ENCODE data around the gene SLC47A2. TPM values are rescaled to one million over a fixed set of nuclear protein-coding genes. Genes with fewer than 3 reads are reported as not detected.
A peak's percentile ranks its signal among the peaks of the same experiment; 100 is the strongest.

SLC47A2 gene
- total RNA-seq, 2 experiments from 2014 or later: not detected

DNA sequence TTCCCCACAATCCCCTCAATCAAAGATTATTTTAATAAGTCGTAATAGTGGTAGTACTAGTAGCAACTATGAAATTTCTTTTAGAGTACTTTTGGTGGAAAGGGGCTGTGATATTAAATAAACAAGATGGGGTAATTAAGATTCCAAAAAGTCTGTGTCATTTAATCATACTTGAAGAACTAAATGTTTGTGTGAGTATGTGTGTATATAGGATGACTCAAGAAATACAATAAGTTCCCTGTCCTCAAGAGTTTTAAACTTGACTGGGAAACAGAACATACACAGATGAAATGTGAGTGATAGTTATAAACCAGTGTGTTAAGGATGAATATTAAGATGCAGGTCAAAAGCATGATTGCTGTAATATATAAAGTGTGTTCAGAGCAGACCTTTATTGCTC lies 65.6 kb downstream of the SLC47A2 start:
- POLR2A ChIA-PET: no interaction called here
- peaks cover 35% of the 10 kb centered on the region for H3K4me1 Mint-ChIP-seq (ENCODE audit: low read depth)
- CTCF ChIA-PET: interaction anchor here (0.6 kb wide), 1 partner anchor 94 kb away, joined by 3 read pairs; no protein-coding TSS in a partner anchor
- no peaks in the 10 kb centered on the region for H3K9me3 Mint-ChIP-seq
- no peak for DNase-seq
- no peaks in the 10 kb centered on the region for H3K27me3 Mint-ChIP-seq
- intact Hi-C loops (cut with micrococcal nuclease): no loop called here
- no peak overlapping the region for H3K27ac Mint-ChIP-seq
- H3K4me3 Mint-ChIP-seq: no peak overlapping the region
- H3K36me3 Mint-ChIP-seq: peaks cover 10% of the 10 kb centered on the region

DNA sequence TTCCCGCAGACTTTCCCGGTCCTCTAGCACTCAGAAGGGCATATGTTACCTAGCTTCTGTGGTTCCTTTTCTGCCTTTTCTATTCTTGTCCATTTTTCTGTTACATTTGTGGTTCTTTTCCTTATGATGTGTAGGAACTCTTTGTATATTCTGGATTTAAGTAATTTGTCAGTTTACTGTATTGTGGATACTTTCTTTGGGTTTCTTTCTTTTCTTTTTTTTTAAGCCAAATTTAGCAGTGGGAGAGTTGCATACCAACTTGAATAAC lies 67.2 kb downstream of the SLC47A2 start:
- H3K9me3 Mint-ChIP-seq: no peaks in the 10 kb centered on the region
- H3K4me1 Mint-ChIP-seq (ENCODE audit: low read depth): peaks cover 36% of the 10 kb centered on the region
- H3K27me3 Mint-ChIP-seq: no peaks in the 10 kb centered on the region
- H3K27ac Mint-ChIP-seq: no peak overlapping the region
- intact Hi-C loops (cut with micrococcal nuclease): loop anchor here (1.0 to 5.0 kb wide), 4 partner anchors 75 to 272 kb away; partner anchors contain the start of gene MAPK7
- ChIA-PET CTCF (interaction anchor here (1.1 to 6.0 kb wide), 6 partner anchors 11 to 137 kb away, joined by 3 to 50 read pairs (median 26); no protein-coding TSS in a partner anchor), POLR2A (interaction anchor here (1.0 to 1.7 kb wide), 3 partner anchors 12 to 115 kb away, joined by 3 to 4 read pairs (median 4); partner anchors contain the start of gene SLC47A1)
- no peak for DNase-seq
- H3K36me3 Mint-ChIP-seq: peaks cover 9% of the 10 kb centered on the region
- peak overlapping the region; percentile 91 for H3K4me3 Mint-ChIP-seq

DNA sequence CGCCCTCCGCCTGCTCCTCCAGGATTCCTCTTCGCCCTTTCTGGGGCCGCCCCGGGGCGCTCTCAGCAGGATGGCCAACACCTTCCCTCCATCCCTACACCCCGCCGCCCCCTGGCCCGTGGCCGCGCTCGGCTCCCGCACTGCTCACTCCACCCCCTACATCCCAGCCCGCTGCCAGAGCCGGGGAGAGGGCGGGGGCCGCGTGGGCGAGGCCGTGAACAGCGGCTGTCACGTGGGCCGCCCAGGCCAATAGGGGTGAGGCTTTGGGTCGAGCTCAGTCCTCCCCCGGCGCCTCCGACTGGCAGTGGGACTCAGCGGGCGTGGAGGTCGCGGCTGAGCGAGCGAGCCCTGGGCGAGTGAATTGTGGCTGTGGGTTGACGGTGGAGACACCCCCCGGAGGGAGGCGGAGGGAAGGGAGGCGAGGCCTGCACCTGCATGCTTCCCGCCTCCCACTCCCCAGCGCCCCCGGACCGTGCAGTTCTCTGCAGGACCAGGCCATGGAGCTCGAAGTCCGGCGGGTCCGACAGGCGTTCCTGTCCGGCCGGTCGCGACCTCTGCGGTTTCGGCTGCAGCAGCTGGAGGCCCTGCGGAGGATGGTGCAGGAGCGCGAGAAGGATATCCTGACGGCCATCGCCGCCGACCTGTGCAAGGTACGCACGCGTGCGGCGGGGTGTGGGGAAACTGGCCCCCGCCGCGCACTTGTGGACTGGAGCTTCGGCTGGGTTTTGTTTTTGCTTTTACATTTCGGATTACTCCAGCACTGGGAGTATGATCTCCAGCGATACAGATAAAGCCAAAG lies 67.7 kb downstream of the SLC47A2 start, which contains the start of gene ALDH3A2:
TSS of gene ALDH3A2 (plus strand) at position 277 of the 799 bp plus-strand sequence. CDS start at position 498, 221 bp downstream.
- peak; percentile 97 for DNase-seq
- POLR2A ChIA-PET: interaction anchor here (1.0 to 1.7 kb wide), 6 partner anchors 13 to 286 kb away, joined by 3 to 4 read pairs (median 3); partner anchors contain the start of genes B9D1 and SLC47A1
- no peaks in the 10 kb centered on the region for H3K9me3 Mint-ChIP-seq
- peaks cover 5% of the 10 kb centered on the region for H3K36me3 Mint-ChIP-seq
- peak within 1 kb of the TSS; percentile 86 for H3K27ac Mint-ChIP-seq
- peak within 1 kb of the TSS; percentile 91 for H3K4me3 Mint-ChIP-seq
- intact Hi-C loops (cut with micrococcal nuclease): loop anchor here (1.0 to 5.0 kb wide), 4 partner anchors 76 to 271 kb away; partner anchors contain the start of gene MAPK7
- CTCF ChIA-PET: interaction anchor here (1.1 to 6.0 kb wide), 10 partner anchors 8 to 286 kb away, joined by 3 to 50 read pairs (median 14); partner anchors contain the start of gene B9D1
- H3K4me1 Mint-ChIP-seq (ENCODE audit: low read depth): peaks cover 36% of the 10 kb centered on the region
- no peaks in the 10 kb centered on the region for H3K27me3 Mint-ChIP-seq

DNA sequence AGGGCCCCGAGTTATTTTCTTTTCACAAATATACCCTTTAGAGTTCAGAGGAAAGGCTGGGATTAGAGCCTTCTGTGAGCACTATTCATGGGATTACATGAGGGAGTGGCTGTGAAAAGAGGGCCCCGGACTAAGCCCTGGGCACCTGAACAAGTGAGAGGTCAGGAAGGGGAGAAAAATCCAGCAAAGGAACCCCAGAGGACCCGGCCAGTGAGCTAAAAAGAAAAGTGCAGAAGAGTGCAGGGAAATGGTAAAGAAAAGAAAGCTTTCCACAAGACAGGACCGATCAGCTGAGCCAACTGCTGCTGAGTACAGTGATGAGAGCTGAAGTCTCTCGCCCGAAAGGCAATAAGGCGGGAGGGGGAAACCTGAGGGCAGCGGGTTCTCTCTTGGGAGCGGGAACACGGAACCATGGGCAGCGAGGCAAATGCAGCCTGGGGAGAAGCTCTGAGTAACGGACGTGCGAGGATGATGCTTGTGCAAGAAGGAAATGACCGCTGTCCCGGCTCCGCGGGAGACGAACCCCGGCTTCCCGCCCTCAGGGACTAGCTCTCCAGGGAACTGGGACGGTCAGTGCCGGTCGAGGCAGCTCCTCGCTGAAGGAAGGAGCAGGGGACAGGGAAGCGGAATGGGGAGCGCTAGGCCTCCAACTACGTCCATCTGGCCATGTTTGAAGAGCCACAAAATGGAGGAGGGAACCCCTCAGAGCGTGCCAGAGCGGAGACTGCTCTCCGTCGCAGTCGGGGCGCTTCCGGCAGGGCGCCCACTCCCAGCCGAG lies 68.5 kb downstream of the SLC47A2 start:
- H3K27me3 Mint-ChIP-seq: no peaks in the 10 kb centered on the region
- peak; percentile 59 for DNase-seq
- peak overlapping the region; percentile 91 for H3K4me3 Mint-ChIP-seq
- intact Hi-C loops (cut with micrococcal nuclease): loop anchor here (2.0 to 5.0 kb wide), 4 partner anchors 119 to 271 kb away; partner anchors contain the start of gene MAPK7
- ChIA-PET CTCF (interaction anchor here (1.3 to 6.0 kb wide), 9 partner anchors 9 to 285 kb away, joined by 3 to 50 read pairs (median 14); partner anchors contain the start of gene B9D1), POLR2A (interaction anchor here (0.6 to 1.7 kb wide), 7 partner anchors 14 to 285 kb away, joined by 3 to 4 read pairs (median 3); partner anchors contain the start of genes B9D1 and SLC47A1)
- peak overlapping the region; percentile 86 for H3K27ac Mint-ChIP-seq
- no peaks in the 10 kb centered on the region for H3K9me3 Mint-ChIP-seq
- peaks cover 36% of the 10 kb centered on the region for H3K4me1 Mint-ChIP-seq (ENCODE audit: low read depth)
- no peaks in the 10 kb centered on the region for H3K36me3 Mint-ChIP-seq

DNA sequence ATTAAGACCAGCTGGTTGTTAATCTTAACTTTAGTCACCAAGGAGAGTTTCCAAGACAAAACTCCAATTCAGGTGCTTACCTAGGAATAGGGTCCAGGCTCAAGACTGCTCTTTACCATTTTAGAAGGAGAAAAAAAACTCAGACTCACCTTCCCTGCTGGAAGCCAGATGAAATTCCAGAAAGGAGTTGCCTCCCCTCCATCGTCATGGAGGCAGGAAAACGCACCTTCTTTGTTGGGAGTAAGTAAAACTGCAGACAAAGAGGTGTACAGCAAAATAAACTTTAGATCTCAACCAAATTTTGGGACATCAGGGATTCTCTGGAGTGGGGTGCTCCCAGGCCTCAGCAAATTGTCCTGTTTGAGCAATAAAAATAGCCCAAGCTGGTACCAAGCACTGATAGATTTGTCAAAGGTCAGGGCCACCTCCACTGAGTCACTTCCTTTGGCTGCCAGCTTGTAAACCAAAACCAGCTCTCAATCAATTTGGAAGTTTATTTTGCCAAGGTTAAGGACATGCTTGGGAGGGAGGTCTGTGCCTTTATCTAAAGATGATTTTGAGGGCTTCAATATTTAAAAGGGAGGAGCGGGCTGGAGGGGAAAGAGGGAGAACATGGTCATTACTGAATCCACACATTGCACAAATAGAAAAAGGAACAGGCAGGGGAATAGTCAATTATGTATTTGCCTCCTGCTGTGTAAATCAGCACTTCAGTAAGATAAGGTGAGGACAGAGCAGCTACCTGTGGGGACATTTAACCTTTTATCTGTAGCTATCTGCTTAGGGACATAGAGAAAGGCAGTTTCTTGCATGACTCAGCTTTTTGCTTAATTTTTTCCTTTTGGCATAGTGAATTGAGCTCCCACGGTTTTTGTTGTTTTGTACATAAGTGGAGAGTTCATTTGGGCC lies 69.3 kb downstream of the SLC47A2 start:
- H3K27ac Mint-ChIP-seq: peak overlapping the region; percentile 86
- ChIA-PET CTCF (interaction anchor here (1.1 to 6.0 kb wide), 10 partner anchors 9 to 284 kb away, joined by 3 to 50 read pairs (median 14); partner anchors contain the start of genes B9D1 and SLC47A1), POLR2A (interaction anchor here (0.6 to 0.7 kb wide), 2 partner anchors 138 to 173 kb away, joined by 3 read pairs; no protein-coding TSS in a partner anchor)
- H3K9me3 Mint-ChIP-seq: no peaks in the 10 kb centered on the region
- peak; percentile 18 for DNase-seq
- peak overlapping the region; percentile 91 for H3K4me3 Mint-ChIP-seq
- no peaks in the 10 kb centered on the region for H3K27me3 Mint-ChIP-seq
- H3K4me1 Mint-ChIP-seq (ENCODE audit: low read depth): peaks cover 43% of the 10 kb centered on the region
- intact Hi-C loops (cut with micrococcal nuclease): loop anchor here (2.0 to 5.0 kb wide), 2 partner anchors 132 to 270 kb away; partner anchors contain the start of gene MAPK7
- H3K36me3 Mint-ChIP-seq: no peaks in the 10 kb centered on the region

DNA sequence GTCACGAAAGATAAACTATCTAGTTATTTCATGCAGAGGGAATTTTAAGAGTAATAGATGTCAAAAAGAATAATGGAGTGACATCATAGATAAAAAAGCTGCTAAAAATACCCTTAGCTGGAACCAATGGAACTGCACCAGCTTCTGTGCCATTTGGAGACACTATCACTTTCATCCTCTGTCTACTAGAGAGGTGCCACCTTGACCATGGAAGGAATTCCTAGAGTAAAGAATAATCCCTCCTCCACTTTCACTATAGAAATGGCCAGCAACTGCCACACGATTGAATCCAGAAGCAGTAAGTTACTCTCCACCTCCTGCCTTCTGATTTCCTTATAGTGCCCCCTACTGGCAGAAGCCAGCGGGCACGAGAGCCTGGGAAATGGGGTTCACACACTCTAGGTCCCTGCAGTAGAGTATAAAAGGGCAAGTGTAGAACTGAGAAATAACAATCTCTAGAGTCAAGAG lies 70.6 kb downstream of the SLC47A2 start:
- Mint-ChIP-seq H3K9me3 (no peaks in the 10 kb centered on the region), H3K36me3 (no peaks in the 10 kb centered on the region), H3K27me3 (peaks cover 2% of the 10 kb centered on the region), H3K4me3 (no peak overlapping the region), H3K27ac (no peak overlapping the region), H3K4me1 (ENCODE audit: low read depth) (peaks cover 37% of the 10 kb centered on the region)
- intact Hi-C loops (cut with micrococcal nuclease): loop anchor here (2.0 to 5.0 kb wide), 2 partner anchors 131 to 268 kb away; partner anchors contain the start of gene MAPK7
- peak; percentile 77 for DNase-seq
- POLR2A ChIA-PET: no interaction called here
- CTCF ChIA-PET: interaction anchor here (0.5 to 6.0 kb wide), 15 partner anchors 8 to 133 kb away, joined by 3 to 50 read pairs (median 4); partner anchors contain the start of gene SLC47A1

DNA sequence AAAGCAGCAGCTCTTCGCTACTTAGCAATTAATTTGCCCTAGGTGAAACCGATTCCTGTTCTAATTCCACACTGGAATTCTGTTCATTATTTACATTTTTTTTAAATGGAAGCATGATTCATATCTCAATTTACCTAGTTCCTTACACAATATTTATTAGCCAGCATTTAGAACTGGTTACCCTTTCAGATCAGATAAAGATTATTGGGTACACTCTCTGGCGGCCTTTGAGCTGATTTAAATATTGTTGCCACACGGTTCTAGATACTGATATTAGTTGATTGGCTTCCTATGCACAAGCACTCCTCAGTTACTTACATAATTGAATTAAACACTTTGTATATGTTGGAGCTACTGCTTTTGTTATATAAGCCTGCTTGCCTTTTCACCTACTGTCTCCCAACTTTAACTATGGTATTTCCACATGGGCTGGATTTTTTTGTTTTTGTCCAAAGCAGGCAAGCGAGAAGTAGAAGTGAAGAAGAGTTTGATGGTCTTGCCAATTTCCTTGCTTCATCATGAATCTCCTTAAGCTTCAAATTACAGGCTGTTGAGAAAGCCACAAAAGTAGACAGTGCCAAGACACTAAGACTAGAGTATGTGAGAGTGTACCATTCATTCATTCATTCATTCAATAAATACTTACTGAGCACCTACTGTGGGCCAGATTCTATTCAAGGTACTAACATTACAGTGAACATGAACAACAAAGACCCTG lies 71.7 kb downstream of the SLC47A2 start:
- peaks cover 34% of the 10 kb centered on the region for H3K4me1 Mint-ChIP-seq (ENCODE audit: low read depth)
- H3K27ac Mint-ChIP-seq: no peak overlapping the region
- H3K36me3 Mint-ChIP-seq: no peaks in the 10 kb centered on the region
- DNase-seq: no peak
- intact Hi-C loops (cut with micrococcal nuclease): loop anchor here (5.0 kb wide), 1 partner anchor 267 kb away; the partner anchor contains the start of gene MAPK7
- peaks cover 2% of the 10 kb centered on the region for H3K27me3 Mint-ChIP-seq
- no peaks in the 10 kb centered on the region for H3K9me3 Mint-ChIP-seq
- ChIA-PET CTCF (interaction anchor here (1.1 to 6.0 kb wide), 5 partner anchors 9 to 132 kb away, joined by 3 to 50 read pairs (median 4); no protein-coding TSS in a partner anchor), POLR2A (no interaction called here)
- no peak overlapping the region for H3K4me3 Mint-ChIP-seq

DNA sequence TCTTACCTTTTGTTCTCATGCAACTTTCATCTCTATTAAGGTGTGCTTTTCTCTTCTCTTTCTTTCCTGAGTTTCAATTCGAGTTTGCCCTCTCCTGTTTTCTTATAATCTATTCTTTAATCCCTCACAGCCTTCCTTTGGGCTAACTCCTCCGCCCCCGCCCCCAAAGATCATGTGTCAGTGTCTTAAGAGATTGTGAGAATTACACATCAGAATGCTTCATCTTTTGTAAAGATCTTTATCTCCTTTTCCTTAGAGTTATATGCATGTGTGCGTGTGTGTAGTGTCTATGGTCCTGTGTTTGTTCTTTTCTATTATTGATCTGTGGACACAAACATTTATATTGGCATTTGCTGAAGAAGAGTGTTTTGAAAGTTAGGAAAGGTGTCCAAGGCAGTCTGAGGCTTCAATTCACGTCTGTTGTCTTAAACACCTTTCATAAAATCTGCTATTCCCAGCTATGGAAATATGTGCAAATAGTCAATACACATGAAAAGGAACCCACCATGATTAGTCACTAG lies 74.0 kb downstream of the SLC47A2 start:
- POLR2A ChIA-PET: no interaction called here
- H3K27ac Mint-ChIP-seq: no peak overlapping the region
- intact Hi-C loops (cut with micrococcal nuclease): no loop called here
- H3K9me3 Mint-ChIP-seq: no peaks in the 10 kb centered on the region
- no peak for DNase-seq
- peaks cover 22% of the 10 kb centered on the region for H3K4me1 Mint-ChIP-seq (ENCODE audit: low read depth)
- H3K36me3 Mint-ChIP-seq: no peaks in the 10 kb centered on the region
- peaks cover 2% of the 10 kb centered on the region for H3K27me3 Mint-ChIP-seq
- CTCF ChIA-PET: interaction anchor here (1.1 to 1.9 kb wide), 2 partner anchors 102 to 120 kb away, joined by 4 to 7 read pairs; no protein-coding TSS in a partner anchor
- H3K4me3 Mint-ChIP-seq: no peak overlapping the region

DNA sequence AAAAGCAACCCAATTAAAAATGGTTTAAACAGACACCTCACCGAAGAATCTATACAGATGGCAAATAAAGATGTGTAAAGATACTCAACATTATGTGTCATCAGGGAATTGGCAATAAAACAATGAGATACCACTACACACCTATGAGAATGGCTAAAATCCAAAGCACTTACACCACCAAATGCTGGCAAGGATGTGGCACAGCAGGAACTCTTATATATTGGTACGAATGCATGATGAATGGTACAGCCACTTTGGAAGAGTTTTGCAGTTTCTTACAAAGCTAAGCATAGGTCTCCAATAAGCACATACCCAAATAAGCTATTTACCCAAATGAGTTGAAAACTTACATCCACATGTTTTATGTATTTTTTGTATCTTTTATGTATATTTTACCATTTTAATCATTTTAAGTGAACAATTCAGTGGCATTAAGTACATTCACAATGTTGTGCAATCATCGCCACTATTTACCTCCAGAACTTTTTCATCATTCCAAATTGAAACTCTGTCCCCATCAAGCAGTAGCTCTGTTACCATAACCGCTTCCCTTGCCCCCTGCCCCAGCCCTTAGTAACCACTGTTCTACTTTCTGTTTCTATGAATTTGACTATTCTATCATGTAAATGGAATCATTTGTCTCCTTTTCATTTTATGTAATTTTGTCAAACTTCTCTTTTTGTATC lies 74.6 kb downstream of the SLC47A2 start:
- Mint-ChIP-seq H3K36me3 (no peaks in the 10 kb centered on the region), H3K4me1 (ENCODE audit: low read depth) (peaks cover 16% of the 10 kb centered on the region), H3K9me3 (no peaks in the 10 kb centered on the region), H3K27me3 (peaks cover 5% of the 10 kb centered on the region), H3K4me3 (no peak overlapping the region), H3K27ac (no peak overlapping the region)
- ChIA-PET POLR2A (no interaction called here), CTCF (interaction anchor here (0.8 to 1.9 kb wide), 2 partner anchors 103 to 121 kb away, joined by 4 to 7 read pairs; no protein-coding TSS in a partner anchor)
- intact Hi-C loops (cut with micrococcal nuclease): no loop called here
- DNase-seq: no peak
